Measurements from ENCODE around the gene GPLD1.

- TF ChIP-seq CTCF (IDR thresholded peaks at IDR 0.05): no peak
- no peak for TF ChIP-seq POLR2A (IDR thresholded peaks at IDR 0.05)
Measured at GRCh38 chr6:24489470-24489869, at the start of gene GPLD1.
